H1 (cell line): ENCODE data around the gene NHS. TPM values are rescaled to one million over a fixed set of nuclear protein-coding genes. Genes with fewer than 3 reads are reported as not detected.

Experiments
- CTCF ChIA-PET: fragments of 300-600 bp; sonication (Branson Sonifier 250); formaldehyde crosslinking; loops from one replicate; lab custom pipeline; 2021; ENCODE audit not compliant: partially characterized antibody; lab: Charles Lee
- POLR2A ChIA-PET: fragments of 300-600 bp; sonication (Branson Sonifier 250); formaldehyde crosslinking; loops from one replicate; lab custom pipeline; 2021; ENCODE audit warnings: inconsistent platforms; ENCODE audit not compliant: partially characterized antibody; lab: Charles Lee
- DNase-seq, 2 experiments: peaks; one replicate each; pipeline versions ENCODE4 v3.0.0 to v3.0.0-alpha.2; 2010 to 2022; ENCODE audit warnings: low spot score in 2 of 2, low read depth in 1 of 2, mixed read lengths in 1 of 2
- FAIRE-seq: peaks from 2 replicates; lab custom pipeline; 2011; peaks lifted over from hg19 to GRCh38; lab: Jason Lieb, UNC
- H2AFZ ChIP-seq: 2 replicates; pipeline ENCODE4 v1.8.1; 2012; ENCODE audit warnings: low read length, inconsistent platforms
- H2AK5ac ChIP-seq: 2 replicates; pipeline ENCODE4 v1.6.1; 2013; ENCODE audit warnings: low read depth, low read length
- H2BK120ac ChIP-seq: replicated peaks from 2 replicates; pipeline ENCODE3; 2013; ENCODE audit warnings: low read depth, low read length, inconsistent platforms
- H2BK12ac ChIP-seq: 2 replicates; pipeline ENCODE4 v1.6.1; 2013; ENCODE audit warnings: low read depth, low read length
- H2BK15ac ChIP-seq: 2 replicates; pipeline ENCODE4 v1.6.1; 2013; ENCODE audit warnings: low read length
- H2BK20ac ChIP-seq: 2 replicates; pipeline ENCODE4 v1.6.1; 2013; ENCODE audit warnings: low read length
- H2BK5ac ChIP-seq: 2 replicates; pipeline ENCODE4 v1.6.1; 2013; ENCODE audit warnings: low read depth, low read length
- H3K14ac ChIP-seq: 2 replicates; pipeline ENCODE4 v1.6.1; 2013; ENCODE audit warnings: inconsistent platforms; ENCODE audit not compliant: insufficient read length
- H3K18ac ChIP-seq: 2 replicates; pipeline ENCODE4 v1.6.1; 2013; ENCODE audit warnings: low read length; ENCODE audit errors: extremely low read depth
- H3K23ac ChIP-seq: 2 replicates; pipeline ENCODE4 v1.6.1; 2013; ENCODE audit warnings: inconsistent platforms; ENCODE audit not compliant: insufficient read length
- H3K23me2 ChIP-seq: 2 replicates; pipeline ENCODE4 v1.6.1; 2013; ENCODE audit warnings: low read depth, low read length
- H3K27ac ChIP-seq: 2 replicates; pipeline ENCODE4 v1.6.1; 2011; ENCODE audit warnings: low read depth, low read length, inconsistent platforms
- H3K27me3 ChIP-seq, 4 experiments: replicated peaks in 1 of 4; 1 replicate in 1 of 4; 2 replicates in 3 of 4; pipeline versions ENCODE4 v1.6.1 to v1.8.1; 2011 to 2013; ENCODE audit warnings: low read length in 3 of 4, mild to moderate bottlenecking in 3 of 4, inconsistent platforms in 2 of 4, mixed read lengths in 2 of 4, moderate library complexity in 1 of 4; ENCODE audit not compliant: control insufficient read depth in 3 of 4, insufficient read depth in 3 of 4; ENCODE audit errors: extremely low read depth in 1 of 4
- H3K36me3 ChIP-seq, 4 experiments: 2 replicates each; pipeline versions ENCODE4 v1.6.1 to v1.8.1; 2011 to 2013; ENCODE audit warnings: mild to moderate bottlenecking in 4 of 4, low read length in 3 of 4, moderate library complexity in 2 of 4, control low read depth in 1 of 4, inconsistent platforms in 1 of 4; ENCODE audit not compliant: insufficient read depth in 4 of 4, control insufficient read depth in 2 of 4
- H3K4ac ChIP-seq: replicated peaks from 2 replicates; pipeline ENCODE3; 2013; ENCODE audit warnings: low read length, low read depth, mixed read lengths, inconsistent platforms; ENCODE audit not compliant: insufficient read length
- H3K4me1 ChIP-seq, 4 experiments: replicated peaks in 1 of 4; 1 replicate in 1 of 4; 2 replicates in 3 of 4; pipeline versions ENCODE4 v1.6.1 to v1.8.1; 2011 to 2013; ENCODE audit warnings: low read length in 3 of 4, inconsistent platforms in 2 of 4, mixed read lengths in 1 of 4; ENCODE audit not compliant: insufficient read depth in 4 of 4, control insufficient read depth in 3 of 4
- H3K4me2 ChIP-seq, 2 experiments: 2 replicates each; pipeline versions ENCODE4 v1.6.1 to v1.8.1; 2011 to 2013; ENCODE audit warnings: low read depth in 2 of 2, low read length in 2 of 2, control low read depth in 1 of 2, inconsistent platforms in 1 of 2, mild to moderate bottlenecking in 1 of 2; ENCODE audit not compliant: insufficient read depth in 1 of 2
- H3K4me3 ChIP-seq, 4 experiments: fragments of 200-600, 300-600 bp in 1 of 4; sonication (generic), shearing (Covaris generic), sonication (Bioruptor Twin) in 1 of 4; 2 replicates each; pipeline versions ENCODE4 v1.5.1 to v1.8.1; 2011 to 2016; ENCODE audit warnings: low read length in 4 of 4, low read depth in 3 of 4, control low read depth in 2 of 4, inconsistent platforms in 2 of 4, mild to moderate bottlenecking in 2 of 4, mixed read lengths in 1 of 4, moderate library complexity in 1 of 4; ENCODE audit not compliant: insufficient read depth in 2 of 4; ENCODE audit errors: extremely low read depth in 1 of 4
- H3K56ac ChIP-seq: replicated peaks from 2 replicates; pipeline ENCODE3; 2013; ENCODE audit warnings: low read depth, mild to moderate bottlenecking, mixed read lengths, low read length, inconsistent platforms; ENCODE audit not compliant: insufficient read length
- H3K79me1 ChIP-seq: 2 replicates; pipeline ENCODE4 v1.6.1; 2013; ENCODE audit warnings: low read depth, low read length, control low read depth
- H3K79me2 ChIP-seq, 2 experiments: 2 replicates each; pipeline versions ENCODE4 v1.6.1 to v1.8.1; 2012 to 2013; ENCODE audit warnings: low read length in 2 of 2, mild to moderate bottlenecking in 2 of 2, inconsistent platforms in 1 of 2; ENCODE audit not compliant: insufficient read depth in 2 of 2, control insufficient read depth in 1 of 2
- H3K9ac ChIP-seq, 4 experiments: replicated peaks in 1 of 4; 1 replicate in 1 of 4; 2 replicates in 3 of 4; pipeline versions ENCODE4 v1.6.1 to v1.8.1; 2011 to 2013; ENCODE audit warnings: low read depth in 3 of 4, low read length in 3 of 4, control low read depth in 2 of 4, mild to moderate bottlenecking in 2 of 4, moderate library complexity in 2 of 4, inconsistent platforms in 1 of 4; ENCODE audit errors: extremely low read depth in 1 of 4
- H3K9me3 ChIP-seq, 2 experiments: 2 replicates each; pipeline versions ENCODE4 v1.6.1 to v1.8.1; 2012 to 2013; ENCODE audit warnings: mild to moderate bottlenecking in 2 of 2, moderate library complexity in 2 of 2, control low read depth in 1 of 2, inconsistent platforms in 1 of 2, low read depth in 1 of 2, low read length in 1 of 2, mixed read lengths in 1 of 2; ENCODE audit not compliant: insufficient read depth in 2 of 2
- H4K20me1 ChIP-seq, 2 experiments: replicated peaks in 1 of 2; 2 replicates each; pipeline versions ENCODE3 to v1.8.1; 2011 to 2013; ENCODE audit warnings: inconsistent platforms in 2 of 2, low read length in 2 of 2, mild to moderate bottlenecking in 1 of 2; ENCODE audit not compliant: insufficient read depth in 2 of 2, control insufficient read depth in 1 of 2
- H4K5ac ChIP-seq: 2 replicates; pipeline ENCODE4 v1.6.1; 2013; ENCODE audit warnings: low read length, low read depth, mixed read lengths, inconsistent platforms; ENCODE audit not compliant: insufficient read length
- H4K8ac ChIP-seq: 2 replicates; pipeline ENCODE4 v1.8.0; 2013; ENCODE audit warnings: mild to moderate bottlenecking, moderate library complexity, low read length, inconsistent platforms; ENCODE audit not compliant: insufficient read depth; ENCODE audit errors: extremely low read depth
- H4K91ac ChIP-seq: replicated peaks from 2 replicates; pipeline ENCODE3; 2013; ENCODE audit warnings: low read length, mixed read lengths, inconsistent platforms; ENCODE audit not compliant: insufficient read length
- SIN3A ChIP-seq, 2 experiments: IDR thresholded peaks in 1 of 2; conservative IDR thresholded peaks in 1 of 2; 2 replicates each; pipeline ENCODE4 v1.6.1; 2011 to 2012; ENCODE audit warnings: low read length in 2 of 2, improper control_type of control experiment in 1 of 2, low read depth in 1 of 2, mild to moderate bottlenecking in 1 of 2
- WGBS, 2 experiments: shearing (Covaris generic) in 1 of 2; methylation state at CpG; one replicate each; pipeline versions ENCODE4 v1.1.6 to v1.1.7; 2013 to 2015; ENCODE audit warnings: low lambda C conversion rate in 2 of 2, mixed read lengths in 2 of 2, inconsistent platforms in 1 of 2, low coverage in 1 of 2, missing lambda C conversion rate in 1 of 2; ENCODE audit not compliant: insufficient replicate concordance in 2 of 2, insufficient coverage in 1 of 2, insufficient read length in 1 of 2; ENCODE audit errors: extremely low coverage in 1 of 2, missing lambda C conversion rate in 1 of 2; 5-methylcytosine and 5-hydroxymethylcytosine counted together
- polyA plus RNA-seq, 7 experiments: library from polyadenylated mRNA; depleted of rRNA in 3 of 7; stranded (reverse) in 5 of 7; unstranded in 2 of 7; fragments of >200 nt in 5 of 7; fragments of 200-250 nt in 2 of 7; gene quantifications; 1 replicate in 5 of 7; 2 replicates in 1 of 7; 4 replicates in 1 of 7; pipeline versions ENCODE4 v1.2.1 to v1.2.3, GENCODE V29; 2011 to 2013; ENCODE audit warnings: missing spikeins in 2 of 7, mixed read lengths in 2 of 7
- total RNA-seq: library from RNA; stranded (reverse); fragmentation: NEBNext Ultra II Directional; extraction: Animal tissue kit (Norgen Biotek cat#: 25700); gene quantifications from 2 replicates; pipeline ENCODE4 v1.2.1, GENCODE V29; 2021

Gene NHS
- total and polyA plus RNA-seq, 2 of the 8 experiments (the other 6 are each of a cell fraction or from before 2014, with no cell fraction given) = 2.2 to 6.7 TPM

DNA sequence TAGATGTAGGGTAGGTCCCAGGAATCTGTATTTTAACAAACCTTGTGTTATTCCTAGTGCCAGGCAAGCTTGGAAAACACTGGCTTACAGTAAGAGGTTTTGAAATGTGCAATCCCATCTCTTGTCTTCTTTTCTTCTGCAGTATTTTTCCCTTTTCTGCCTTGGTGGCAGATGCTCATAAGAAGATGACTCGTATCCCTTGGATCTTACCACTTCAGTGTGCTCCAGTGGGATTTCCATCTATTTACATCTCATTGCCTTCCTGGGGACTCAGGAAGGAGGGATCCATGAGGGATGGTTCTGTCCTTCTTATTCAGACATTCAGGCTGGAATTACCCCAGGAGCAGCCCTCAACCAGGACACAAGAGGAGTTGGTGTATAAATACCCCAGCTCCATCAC is 136.6 kb downstream of the NHS start:
- no peak for FAIRE-seq
- POLR2A ChIA-PET = no interaction called here

More for the DNA sequence above, 136.6 kb downstream of the NHS start:
- H3K23ac ChIP-seq = no peak overlapping the region
- no peaks in the 10 kb centered on the region for H4K20me1 ChIP-seq
- no peaks in the 10 kb centered on the region for H3K79me1 ChIP-seq
- no peak overlapping the region for H4K91ac ChIP-seq
- no peak overlapping the region for H3K4me2 ChIP-seq
- H2BK120ac ChIP-seq = no peak overlapping the region
- H3K79me2 ChIP-seq = no peaks in the 10 kb centered on the region
- no peak overlapping the region for H2BK15ac ChIP-seq
- H4K5ac ChIP-seq = no peak overlapping the region
- 40% methylated on average over 1 of the region's 1 CpG; no CpG with 5 or more reads in 1 of the 2 experiments for WGBS, 2 experiments
- no peak overlapping the region for H3K18ac ChIP-seq
- H3K36me3 ChIP-seq = no peaks in the 10 kb centered on the region
- H2BK5ac ChIP-seq = no peak overlapping the region
- H3K56ac ChIP-seq = no peak overlapping the region
- no peak overlapping the region for H3K9ac ChIP-seq
- CTCF ChIA-PET = interaction anchor here (1.1 kb wide), 1 partner anchor 136 kb away, joined by 3 read pairs; no protein-coding TSS in a partner anchor
- no peak overlapping the region for H3K4ac ChIP-seq
- no peak overlapping the region for H2AFZ ChIP-seq
- no peaks in the 10 kb centered on the region for H3K23me2 ChIP-seq
- DNase-seq = no peak
- H2BK20ac ChIP-seq = no peak overlapping the region
- H3K4me1 ChIP-seq = no peaks in the 10 kb centered on the region; a peak in 1 of 7 replicates
- H2AK5ac ChIP-seq = no peak overlapping the region
- no peak overlapping the region for H4K8ac ChIP-seq
- H3K27me3 ChIP-seq = no peaks in the 10 kb centered on the region
- H3K9me3 ChIP-seq = no peaks in the 10 kb centered on the region
- H3K27ac ChIP-seq = no peak overlapping the region
- no peak overlapping the region for H3K14ac ChIP-seq
- H2BK12ac ChIP-seq = no peak overlapping the region
- no peak for TF ChIP-seq SIN3A (conservative IDR thresholded peaks at IDR 0.05 in 1 of 2, IDR thresholded peaks at IDR 0.05 in 1 of 2; ENCODE audit: low read depth in 1 of 2, low read length in 2 of 2)
- no peak overlapping the region for H3K4me3 ChIP-seq
